MCF 10A (cell line): ENCODE data around the gene NAA16. TPM values are rescaled to one million over a fixed set of nuclear protein-coding genes. Genes with fewer than 3 reads are reported as not detected.

ENCODE experiments used
- BruUV-seq: library from RNA; stranded (reverse); fragments of 400-500 nt; replicated peaks from 2 replicates; lab custom pipeline; 2021; lab: Mats Ljungman, UMichigan
- CTCF ChIA-PET: fragments of 300-600 bp; sonication (Branson Sonifier 250); formaldehyde crosslinking; extraction: SDS; loops from one replicate; lab custom pipeline; 2021; ENCODE audit warnings: antibody characterized with exemption, inconsistent platforms; lab: Yijun Ruan, JAX
- POLR2A ChIA-PET: fragments of 300-600, 350-650 bp; sonication (Branson Sonifier 250); formaldehyde crosslinking; extraction: SDS; loops from one replicate; lab custom pipeline; 2020; ENCODE audit warnings: antibody characterized with exemption, inconsistent platforms; lab: Yijun Ruan, JAX
- DNase-seq: peaks from one replicate; pipeline ENCODE4 v3.0.0-alpha.2; 2018; ENCODE audit not compliant: unreplicated experiment
- H3K27ac Mint-ChIP-seq: one replicate; pipeline ENCODE4 v1.8.0; 2022; ENCODE audit warnings: mild to moderate bottlenecking, low read depth, mixed read lengths; ENCODE audit not compliant: unreplicated experiment
- H3K27me3 Mint-ChIP-seq: one replicate; pipeline ENCODE4 v1.8.0; 2022; ENCODE audit warnings: mixed read lengths; ENCODE audit not compliant: insufficient read depth, unreplicated experiment
- H3K36me3 Mint-ChIP-seq: one replicate; pipeline ENCODE4 v1.8.0; 2022; ENCODE audit warnings: mild to moderate bottlenecking, moderate library complexity, mixed read lengths; ENCODE audit not compliant: insufficient read depth, unreplicated experiment
- H3K4me1 Mint-ChIP-seq: one replicate; pipeline ENCODE4 v1.8.0; 2022; ENCODE audit warnings: mixed read lengths; ENCODE audit not compliant: insufficient read depth, unreplicated experiment
- H3K4me3 Mint-ChIP-seq: one replicate; pipeline ENCODE4 v1.8.0; 2022; ENCODE audit warnings: mild to moderate bottlenecking, moderate library complexity, mixed read lengths; ENCODE audit not compliant: unreplicated experiment
- H3K9me3 Mint-ChIP-seq: one replicate; pipeline ENCODE4 v1.8.0; 2022; ENCODE audit warnings: mixed read lengths; ENCODE audit not compliant: unreplicated experiment
- intact Hi-C: fragments of 100-400 bp; cut with micrococcal nuclease; formaldehyde crosslinking; loops from 2 replicates; pipeline ENCODE4 v1.14.1; 2022
- total RNA-seq: library from RNA; stranded (reverse); gene quantifications from 2 replicates; pipeline ENCODE4 v1.2.3, GENCODE V29; 2022
- TF ChIP-seq, protein P1 (sequence below): fragments of 200-600 bp; IDR thresholded peaks from one replicate; pipeline ENCODE4 v1.8.0; 2022; ENCODE audit warnings: antibody characterized with exemption, mild to moderate bottlenecking; ENCODE audit not compliant: unreplicated experiment

NAA16 gene
- total RNA-seq, 1 experiment from 2014 or later, result 13.8 TPM

DNA sequence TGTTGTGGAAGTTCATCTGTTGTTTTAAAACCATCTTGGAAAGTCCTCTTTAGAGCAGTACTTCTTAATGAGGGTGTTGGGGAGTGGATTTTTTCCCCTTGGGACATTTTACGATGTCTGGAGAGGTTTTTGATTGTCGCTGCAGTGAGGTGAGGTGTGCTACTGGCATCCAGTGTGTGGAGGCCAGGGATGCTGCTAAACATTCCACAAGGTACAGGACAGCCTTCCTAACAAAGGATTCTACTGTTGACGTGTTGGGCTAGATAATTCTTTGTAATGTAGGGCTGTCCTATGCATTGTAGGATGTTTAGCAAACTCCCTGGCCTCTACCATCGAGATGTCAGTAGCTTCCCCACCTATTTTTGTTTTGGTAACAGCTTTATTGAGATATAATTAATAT is 33.3 kb downstream of the NAA16 start:
- Mint-ChIP-seq H3K9me3 (no peaks in the 10 kb centered on the region), H3K4me3 (no peak overlapping the region), H3K4me1 (no peaks in the 10 kb centered on the region), H3K27ac (no peak overlapping the region), H3K36me3 (peaks cover 65% of the 10 kb centered on the region), H3K27me3 (no peaks in the 10 kb centered on the region)
- no peak for DNase-seq
- ChIA-PET CTCF (interaction anchor here (0.7 kb wide), 1 partner anchor 1251 kb away, joined by 3 read pairs; no protein-coding TSS in a partner anchor), POLR2A (interaction anchor here (0.6 kb wide), 1 partner anchor 233 kb away, joined by 4 read pairs; no protein-coding TSS in a partner anchor)
- TF ChIP-seq, protein P1, sequence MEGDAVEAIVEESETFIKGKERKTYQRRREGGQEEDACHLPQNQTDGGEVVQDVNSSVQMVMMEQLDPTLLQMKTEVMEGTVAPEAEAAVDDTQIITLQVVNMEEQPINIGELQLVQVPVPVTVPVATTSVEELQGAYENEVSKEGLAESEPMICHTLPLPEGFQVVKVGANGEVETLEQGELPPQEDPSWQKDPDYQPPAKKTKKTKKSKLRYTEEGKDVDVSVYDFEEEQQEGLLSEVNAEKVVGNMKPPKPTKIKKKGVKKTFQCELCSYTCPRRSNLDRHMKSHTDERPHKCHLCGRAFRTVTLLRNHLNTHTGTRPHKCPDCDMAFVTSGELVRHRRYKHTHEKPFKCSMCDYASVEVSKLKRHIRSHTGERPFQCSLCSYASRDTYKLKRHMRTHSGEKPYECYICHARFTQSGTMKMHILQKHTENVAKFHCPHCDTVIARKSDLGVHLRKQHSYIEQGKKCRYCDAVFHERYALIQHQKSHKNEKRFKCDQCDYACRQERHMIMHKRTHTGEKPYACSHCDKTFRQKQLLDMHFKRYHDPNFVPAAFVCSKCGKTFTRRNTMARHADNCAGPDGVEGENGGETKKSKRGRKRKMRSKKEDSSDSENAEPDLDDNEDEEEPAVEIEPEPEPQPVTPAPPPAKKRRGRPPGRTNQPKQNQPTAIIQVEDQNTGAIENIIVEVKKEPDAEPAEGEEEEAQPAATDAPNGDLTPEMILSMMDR, result no peak
- BruUV-seq, result no TSS peak
- intact Hi-C loops, result no loop called here

DNA sequence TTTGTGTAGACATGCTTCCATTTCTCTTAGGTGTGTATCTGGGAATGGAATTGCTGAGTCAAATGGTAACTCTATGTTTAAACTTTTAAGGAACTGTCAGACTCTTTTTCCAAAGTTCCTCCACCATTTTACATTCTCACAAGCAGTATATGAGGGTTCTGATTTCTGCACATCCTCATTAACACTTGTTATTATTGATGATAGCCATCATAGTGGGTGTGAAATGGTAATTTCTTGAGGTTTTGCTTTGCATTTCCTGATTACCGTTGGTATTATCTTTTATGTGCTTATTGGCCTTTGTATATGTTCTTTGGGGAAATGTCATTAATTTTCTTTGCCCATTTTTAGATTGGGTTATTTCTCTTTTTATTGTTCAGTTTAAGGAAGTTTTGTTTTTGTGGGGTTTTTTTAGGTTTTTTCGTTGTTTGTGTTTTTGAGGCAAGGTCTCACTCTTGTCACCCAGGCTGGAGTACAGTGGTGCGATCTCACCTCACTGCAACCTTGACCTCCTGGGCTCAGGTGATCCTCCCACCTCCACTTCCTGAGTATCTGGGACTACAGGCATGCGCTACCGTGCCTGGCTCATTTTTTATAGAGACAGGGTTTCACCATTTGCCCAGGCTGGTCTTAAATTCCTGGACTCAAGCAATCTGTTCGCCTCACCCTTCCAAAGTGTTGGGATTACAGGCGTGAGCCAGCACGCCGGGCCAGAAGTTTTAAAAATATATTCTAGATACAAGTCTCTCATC is 34.3 kb downstream of the NAA16 start:
- Mint-ChIP-seq H3K4me1 (no peaks in the 10 kb centered on the region), H3K27ac (no peak overlapping the region), H3K9me3 (no peaks in the 10 kb centered on the region), H3K36me3 (peaks cover 60% of the 10 kb centered on the region), H3K27me3 (no peaks in the 10 kb centered on the region), H3K4me3 (no peak overlapping the region)
- CTCF ChIA-PET, result no interaction called here
- intact Hi-C loops, result no loop called here
- DNase-seq, result no peak
- POLR2A ChIA-PET, result no interaction called here
- no TSS peak for BruUV-seq
- TF ChIP-seq, protein P1, result no peak

DNA sequence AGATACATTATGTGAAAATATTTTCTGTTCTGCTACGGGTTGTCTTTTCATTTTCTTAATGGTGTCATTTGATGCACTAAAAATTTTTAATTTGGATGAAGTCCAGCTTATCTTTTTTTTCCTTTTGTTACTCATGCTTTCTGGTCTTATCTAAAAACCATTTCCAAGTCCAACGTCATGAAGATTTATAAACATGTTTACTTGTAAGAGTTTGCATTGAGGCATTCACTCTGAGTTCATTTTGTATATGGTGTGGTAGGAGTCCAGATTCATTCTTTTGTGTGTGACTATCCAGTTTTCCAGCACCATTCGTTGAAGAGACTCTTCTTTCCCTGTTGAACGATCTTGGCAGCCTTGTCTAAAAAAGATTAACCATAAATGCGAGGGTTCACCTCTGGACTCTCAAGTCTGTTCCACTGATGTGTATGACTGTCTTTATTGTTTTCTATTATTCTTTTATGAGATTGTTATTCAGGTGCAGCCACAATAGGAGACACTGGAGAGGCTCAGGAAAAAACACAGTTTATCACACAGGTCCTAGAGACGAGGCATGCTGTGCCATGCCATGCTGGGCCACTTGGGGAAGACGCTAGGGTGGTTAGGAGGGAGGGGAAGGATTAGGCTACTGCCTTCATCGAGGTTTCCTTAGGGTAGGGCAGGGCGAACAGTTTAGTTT is 35.0 kb downstream of the NAA16 start:
- no peak overlapping the region for H3K27ac Mint-ChIP-seq
- ChIA-PET CTCF (no interaction called here), POLR2A (no interaction called here)
- no peaks in the 10 kb centered on the region for H3K27me3 Mint-ChIP-seq
- no peaks in the 10 kb centered on the region for H3K9me3 Mint-ChIP-seq
- no peaks in the 10 kb centered on the region for H3K4me1 Mint-ChIP-seq
- H3K4me3 Mint-ChIP-seq, result no peak overlapping the region
- TF ChIP-seq, protein P1, result no peak
- BruUV-seq, result no TSS peak
- no peak for DNase-seq
- intact Hi-C loops, result no loop called here
- peaks cover 61% of the 10 kb centered on the region for H3K36me3 Mint-ChIP-seq
